Measurements from ENCODE around the gene AP1S3.

Gene AP1S3

GRCh38 chr2:223723954-223724411 is 113.4 kb downstream of the AP1S3 start:
- no peak for TF ChIP-seq CTCF (IDR thresholded peaks at IDR 0.05; ENCODE audit: insufficient read depth, low read length, missing control alignments)
- ChIA-PET POLR2A (no interaction called here), CTCF (no interaction called here)
- no peak for DNase-seq (ENCODE audit: low read depth, low spot score)
- no peak overlapping the region for H3K4me3 ChIP-seq (ENCODE audit: low read depth, low read length)

GRCh38 chr2:223722226-223722625 is 115.2 kb downstream of the AP1S3 start:
- POLR2A ChIA-PET: no interaction called here
- CTCF ChIA-PET: interaction anchor here (1.1 to 2.2 kb wide), 2 partner anchors 29 to 76 kb away, joined by 4 to 6 read pairs; no protein-coding TSS in a partner anchor
- DNase-seq (ENCODE audit: low read depth, low spot score): no peak
- no peak for TF ChIP-seq CTCF (IDR thresholded peaks at IDR 0.05; ENCODE audit: insufficient read depth, low read length, missing control alignments)
- H3K4me3 ChIP-seq (ENCODE audit: low read depth, low read length): no peak overlapping the region

GRCh38 chr2:223721746-223722145 is 115.6 kb downstream of the AP1S3 start:
- no peak for TF ChIP-seq CTCF (IDR thresholded peaks at IDR 0.05; ENCODE audit: insufficient read depth, low read length, missing control alignments)
- CTCF ChIA-PET: interaction anchor here (1.1 to 2.2 kb wide), 2 partner anchors 29 to 76 kb away, joined by 4 to 6 read pairs; no protein-coding TSS in a partner anchor
- POLR2A ChIA-PET: no interaction called here
- no peak overlapping the region for H3K4me3 ChIP-seq (ENCODE audit: low read depth, low read length)
- DNase-seq (ENCODE audit: low read depth, low spot score): no peak

DNA sequence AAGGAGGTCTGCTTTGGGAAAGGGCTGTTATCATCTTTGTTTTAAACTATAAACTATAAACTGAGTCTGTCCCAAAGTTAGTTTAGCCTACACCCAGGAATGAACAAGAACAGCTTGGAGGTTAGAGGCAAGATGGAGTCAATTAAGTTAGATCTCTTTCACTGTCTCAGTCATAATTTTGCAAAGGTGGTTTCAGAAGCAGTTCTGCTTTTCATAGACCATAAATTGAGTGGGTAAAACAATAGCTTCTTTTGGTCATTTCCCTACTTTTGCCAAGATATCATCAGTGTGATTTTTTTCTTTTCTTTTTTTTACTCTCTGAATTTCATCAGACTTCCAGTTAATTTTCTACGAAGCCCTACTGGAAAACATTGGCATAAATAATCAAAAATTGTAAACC is 117.0 kb downstream of the AP1S3 start:
- no peak for DNase-seq (ENCODE audit: low read depth, low spot score)
- ChIA-PET POLR2A (no interaction called here), CTCF (interaction anchor here (0.8 to 2.2 kb wide), 2 partner anchors 8 to 78 kb away, joined by 3 to 6 read pairs; no protein-coding TSS in a partner anchor)
- TF ChIP-seq CTCF (IDR thresholded peaks at IDR 0.05; ENCODE audit: insufficient read depth, low read length, missing control alignments): no peak
- H3K4me3 ChIP-seq (ENCODE audit: low read depth, low read length): no peak overlapping the region

DNA sequence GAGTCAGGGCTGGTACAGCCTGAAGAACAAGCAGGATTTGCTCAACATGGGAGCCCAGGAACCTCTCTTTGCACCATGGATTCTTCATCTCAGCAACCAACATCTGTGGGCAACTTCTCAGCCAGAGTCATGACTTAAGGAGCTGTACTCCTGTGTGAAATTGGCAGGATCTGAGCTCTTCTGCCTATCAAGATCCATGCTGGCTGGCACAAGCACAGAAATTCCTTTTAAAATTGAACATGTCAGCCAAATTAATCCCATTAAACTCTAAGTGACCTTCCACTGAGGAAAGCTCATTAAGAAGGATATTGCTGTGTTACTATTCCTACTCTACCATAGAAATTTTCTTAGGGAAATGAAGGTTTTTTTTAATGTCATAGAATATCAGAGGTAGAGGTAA is 124.7 kb downstream of the AP1S3 start:
- H3K4me3 ChIP-seq (ENCODE audit: low read depth, low read length): no peak overlapping the region
- CTCF ChIA-PET: interaction anchor here (0.9 to 1.7 kb wide), 2 partner anchors 15 to 85 kb away, joined by 3 to 5 read pairs; no protein-coding TSS in a partner anchor
- TF ChIP-seq CTCF (IDR thresholded peaks at IDR 0.05; ENCODE audit: insufficient read depth, low read length, missing control alignments): no peak
- POLR2A ChIA-PET: no interaction called here
- DNase-seq (ENCODE audit: low read depth, low spot score): no peak

GRCh38 chr2:223711596-223712326 is 125.6 kb downstream of the AP1S3 start:
- POLR2A ChIA-PET: no interaction called here
- no peak overlapping the region for H3K4me3 ChIP-seq (ENCODE audit: low read depth, low read length)
- DNase-seq (ENCODE audit: low read depth, low spot score): no peak
- TF ChIP-seq CTCF (IDR thresholded peaks at IDR 0.05; ENCODE audit: insufficient read depth, low read length, missing control alignments): no peak
- CTCF ChIA-PET: interaction anchor here (0.7 to 1.7 kb wide), 2 partner anchors 86 to 87 kb away, joined by 3 to 5 read pairs; no protein-coding TSS in a partner anchor
